Stomach (tissue), 9 donors: ENCODE data around the gene COL19A1. TPM values are rescaled to one million over a fixed set of nuclear protein-coding genes. Genes with fewer than 3 reads are reported as not detected.

Source experiments
- DNase-seq, 2 donors: peaks; one replicate each; pipeline versions ENCODE4 v3.0.0 to v3.0.0-alpha.2; 2013 to 2019
- H3K27ac ChIP-seq, 5 donors: fragments of 200-600 bp in 4 of 5; sonication (generic) in 4 of 5; one replicate each; pipeline ENCODE4 v1.5.1; 2013 to 2019; ENCODE audit warnings: mild to moderate bottlenecking in 1 of 5, moderate library complexity in 1 of 5
- H3K27me3 ChIP-seq, 3 donors: fragments of 200-600 bp; sonication (generic); one replicate each; pipeline ENCODE4 v1.5.1; 2017 to 2019; ENCODE audit warnings: mixed run types in 1 of 3
- H3K36me3 ChIP-seq, 4 donors: fragments of 200-600 bp; sonication (generic); 1 replicate in 3 of 4; 2 replicates in 1 of 4; pipeline ENCODE4 v1.5.1; 2016 to 2019
- H3K4me1 ChIP-seq, 4 donors: fragments of 200-600 bp; sonication (generic); one replicate each; pipeline ENCODE4 v1.5.1; 2016 to 2019
- H3K4me3 ChIP-seq, 4 donors: fragments of 200-600 bp; sonication (generic) in 3 of 4; one replicate each; pipeline ENCODE4 v1.5.1; 2016 to 2019; ENCODE audit warnings: mild to moderate bottlenecking in 1 of 4
- H3K9me3 ChIP-seq, 4 donors: fragments of 200-600 bp; sonication (generic); one replicate each; pipeline ENCODE4 v1.5.1; 2016 to 2019
- EP300 ChIP-seq: sonication (generic); formaldehyde crosslinking; IDR thresholded peaks from one replicate; pipeline ENCODE4 v1.6.1; 2017; ENCODE audit warnings: antibody characterized with exemption
- POLR2A ChIP-seq, 4 donors: fragments of 450-650 bp; IDR thresholded peaks; one replicate each; pipeline ENCODE4 v1.6.1; 2016; ENCODE audit warnings: antibody characterized with exemption in 4 of 4, control low read depth in 2 of 4, mild to moderate bottlenecking in 1 of 4, moderate library complexity in 1 of 4
- POLR2AphosphoS5 ChIP-seq, 3 donors: sonication (generic); formaldehyde crosslinking; IDR thresholded peaks; one replicate each; pipeline ENCODE4 v1.6.1; 2016; ENCODE audit warnings: antibody characterized with exemption in 3 of 3
- WGBS, 5 donors: extraction: QIAGEN DNeasy Blood & Tissue Kit in 3 of 5; methylation state at CpG; one replicate each; pipeline versions ENCODE4 v1.1.5 to v1.1.7; 2013 to 2018; 5-methylcytosine and 5-hydroxymethylcytosine counted together
- intact Hi-C: fragments of 100-400 bp; cut with DNase I; formaldehyde crosslinking; loops from one replicate; pipeline ENCODE4 v1.15.1; 2023; ENCODE audit warnings: low total_unique reads
- polyA plus RNA-seq, 3 donors: library from polyadenylated mRNA; stranded (reverse); fragments of 200-250 nt; gene quantifications; one replicate each; pipeline ENCODE4 v1.2.3, GENCODE V29; 2013
- total RNA-seq, 5 donors: library from RNA; depleted of rRNA; stranded (reverse); fragments of >200 nt; gene quantifications; one replicate each; pipeline versions ENCODE4 v1.1.0 to v1.2.3, GENCODE V29; 2014 to 2016
- TF ChIP-seq, protein P1 (sequence below), 7 experiments: fragments of 450-650 bp in 4 of 7; fragments of 200-600 bp in 3 of 7; sonication (generic) in 3 of 7; IDR thresholded peaks; one replicate each; pipeline ENCODE4 v1.5.1; 2016 to 2019; ENCODE audit warnings: antibody characterized with exemption in 7 of 7, control low read depth in 2 of 7, mild to moderate bottlenecking in 1 of 7
- donor health status: healthy with polysubstance abuse.
- donor health status: Bipolar disorder and iron deficiency.
- donor health status: healthy.

Gene COL19A1
- total and polyA plus RNA-seq, 8 donors = 0.13 to 13.4 (median 2.5) TPM; not detected in 3

DNA sequence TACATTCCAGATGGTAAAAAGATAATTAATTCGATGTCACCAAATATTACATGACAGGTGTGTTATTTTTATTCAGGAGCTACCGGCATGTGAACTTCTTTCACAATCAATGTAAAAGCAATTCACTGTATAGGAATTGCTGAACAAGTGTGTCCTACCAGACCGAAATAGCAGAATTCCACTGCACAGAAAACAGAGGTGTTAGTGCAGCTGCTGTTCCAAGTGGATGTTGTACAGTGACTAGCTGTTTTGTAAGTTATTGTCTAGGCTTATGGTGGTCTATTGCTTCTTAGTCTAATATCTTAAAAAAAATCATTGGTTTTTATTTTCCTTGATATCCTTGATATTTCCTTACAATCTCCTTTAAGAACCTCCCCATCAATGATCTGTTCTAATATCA lies 107.4 kb downstream of the COL19A1 start:
- no peaks in the 10 kb centered on the region for H3K36me3 ChIP-seq
- no peaks in the 10 kb centered on the region for H3K9me3 ChIP-seq
- H3K27ac ChIP-seq = no peak overlapping the region
- no peaks in the 10 kb centered on the region for H3K4me1 ChIP-seq
- WGBS, 5 donors = 76 to 87% (median 81%) methylated on average over 3 of the region's 3 CpGs
- TF ChIP-seq POLR2AphosphoS5 (IDR thresholded peaks at IDR 0.05) (no peak), POLR2A (IDR thresholded peaks at IDR 0.05) (no peak), EP300 (no peak)
- TF ChIP-seq, protein P1, sequence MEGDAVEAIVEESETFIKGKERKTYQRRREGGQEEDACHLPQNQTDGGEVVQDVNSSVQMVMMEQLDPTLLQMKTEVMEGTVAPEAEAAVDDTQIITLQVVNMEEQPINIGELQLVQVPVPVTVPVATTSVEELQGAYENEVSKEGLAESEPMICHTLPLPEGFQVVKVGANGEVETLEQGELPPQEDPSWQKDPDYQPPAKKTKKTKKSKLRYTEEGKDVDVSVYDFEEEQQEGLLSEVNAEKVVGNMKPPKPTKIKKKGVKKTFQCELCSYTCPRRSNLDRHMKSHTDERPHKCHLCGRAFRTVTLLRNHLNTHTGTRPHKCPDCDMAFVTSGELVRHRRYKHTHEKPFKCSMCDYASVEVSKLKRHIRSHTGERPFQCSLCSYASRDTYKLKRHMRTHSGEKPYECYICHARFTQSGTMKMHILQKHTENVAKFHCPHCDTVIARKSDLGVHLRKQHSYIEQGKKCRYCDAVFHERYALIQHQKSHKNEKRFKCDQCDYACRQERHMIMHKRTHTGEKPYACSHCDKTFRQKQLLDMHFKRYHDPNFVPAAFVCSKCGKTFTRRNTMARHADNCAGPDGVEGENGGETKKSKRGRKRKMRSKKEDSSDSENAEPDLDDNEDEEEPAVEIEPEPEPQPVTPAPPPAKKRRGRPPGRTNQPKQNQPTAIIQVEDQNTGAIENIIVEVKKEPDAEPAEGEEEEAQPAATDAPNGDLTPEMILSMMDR (IDR thresholded peaks at IDR 0.05) = no peak
- DNase-seq = no peak
- no peaks in the 10 kb centered on the region for H3K27me3 ChIP-seq
- no peak overlapping the region for H3K4me3 ChIP-seq
- intact Hi-C loops = no loop called here

DNA sequence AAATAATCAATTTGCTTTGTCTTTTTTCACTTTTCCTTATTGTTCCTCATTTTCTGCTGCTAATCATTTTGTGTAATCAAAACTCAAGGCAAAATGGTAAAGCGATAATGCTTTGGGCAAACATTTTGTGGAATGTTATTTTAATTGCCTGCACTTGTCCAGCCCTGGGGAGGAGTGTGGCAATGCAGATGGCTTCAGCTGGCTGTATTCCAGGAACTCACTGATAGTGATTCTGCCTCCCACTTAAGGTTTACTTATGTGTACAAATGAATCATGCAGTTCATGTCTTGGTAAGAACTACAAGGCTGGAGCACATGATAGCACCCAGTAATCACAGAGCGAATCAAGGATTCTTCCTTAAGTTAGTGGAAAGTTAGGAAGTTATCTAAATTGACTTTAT lies 107.8 kb downstream of the COL19A1 start:
- TF ChIP-seq POLR2AphosphoS5 (IDR thresholded peaks at IDR 0.05) (no peak), EP300 (no peak), POLR2A (IDR thresholded peaks at IDR 0.05) (no peak)
- TF ChIP-seq, protein P1 (IDR thresholded peaks at IDR 0.05) = no peak
- 56 to 70% (median 59%) methylated on average over 2 of the region's 2 CpGs for WGBS, 5 donors
- intact Hi-C loops = no loop called here
- Histone ChIP-seq H3K27me3 (no peaks in the 10 kb centered on the region), H3K9me3 (no peaks in the 10 kb centered on the region), H3K4me1 (no peaks in the 10 kb centered on the region), H3K4me3 (no peak overlapping the region), H3K36me3 (no peaks in the 10 kb centered on the region), H3K27ac (no peak overlapping the region)
- DNase-seq = peak in 1 of 2 donors; percentile 23

DNA sequence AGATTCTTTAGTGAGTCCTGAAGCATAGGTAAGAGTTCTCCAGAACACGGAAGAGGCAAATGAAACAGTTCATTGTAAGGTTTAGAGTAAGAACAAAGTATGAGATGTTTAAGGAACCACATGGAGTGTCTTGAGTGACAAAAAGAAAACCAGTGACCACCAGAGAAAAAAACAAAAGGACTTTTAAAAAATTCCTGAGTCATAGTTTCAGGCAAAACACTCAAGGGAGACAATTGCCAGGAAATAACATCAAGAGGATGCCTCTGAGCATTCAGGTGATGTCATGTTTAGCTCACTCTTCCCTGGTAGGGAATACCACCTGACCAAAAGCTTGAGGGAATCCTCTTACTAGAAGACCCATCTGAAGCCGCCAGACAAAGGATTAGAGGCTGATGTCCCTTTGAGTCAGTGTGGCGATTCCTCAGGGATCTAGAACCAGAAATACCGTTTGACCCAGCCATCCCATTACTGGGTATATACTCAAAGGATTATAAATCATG lies 110.3 kb downstream of the COL19A1 start:
- no peaks in the 10 kb centered on the region for H3K9me3 ChIP-seq
- 78 to 95% (median 92%) methylated on average over 4 of the region's 4 CpGs for WGBS, 5 donors
- TF ChIP-seq, protein P1 (IDR thresholded peaks at IDR 0.05) = no peak
- TF ChIP-seq EP300 (no peak), POLR2A (IDR thresholded peaks at IDR 0.05) (no peak), POLR2AphosphoS5 (IDR thresholded peaks at IDR 0.05) (no peak)
- no peak overlapping the region for H3K4me3 ChIP-seq
- no peaks in the 10 kb centered on the region for H3K27me3 ChIP-seq
- no peaks in the 10 kb centered on the region for H3K4me1 ChIP-seq
- DNase-seq = no peak
- H3K27ac ChIP-seq = no peak overlapping the region
- H3K36me3 ChIP-seq = no peaks in the 10 kb centered on the region
- intact Hi-C loops = no loop called here

DNA sequence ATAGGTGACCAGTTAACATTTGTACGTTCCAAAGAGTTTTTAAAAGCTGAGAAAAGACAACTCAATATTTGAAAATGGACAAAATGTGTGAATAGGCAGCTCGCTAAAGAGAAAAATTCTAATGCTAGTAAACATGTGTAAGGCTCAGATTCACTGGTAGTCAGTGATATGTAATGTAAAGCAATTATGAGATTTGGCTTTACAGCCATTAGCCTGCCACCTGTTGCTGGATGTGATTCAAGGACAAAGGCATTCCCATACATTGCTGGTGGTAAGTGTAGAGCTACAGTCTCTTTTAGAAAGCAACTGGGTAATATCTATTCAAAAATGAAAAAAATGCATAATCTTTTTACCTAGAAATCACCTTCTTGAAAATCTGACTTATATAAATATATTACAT lies 114.3 kb downstream of the COL19A1 start:
- WGBS, 5 donors = 58 to 82% (median 73%) methylated on average over 2 of the region's 2 CpGs
- Histone ChIP-seq H3K9me3 (no peaks in the 10 kb centered on the region), H3K4me3 (no peak overlapping the region), H3K4me1 (no peaks in the 10 kb centered on the region), H3K27ac (no peak overlapping the region), H3K27me3 (no peaks in the 10 kb centered on the region), H3K36me3 (no peaks in the 10 kb centered on the region)
- intact Hi-C loops = no loop called here
- TF ChIP-seq, protein P1 (IDR thresholded peaks at IDR 0.05) = no peak
- TF ChIP-seq POLR2AphosphoS5 (IDR thresholded peaks at IDR 0.05) = no peak
- no peak for DNase-seq
